Smooth muscle cell (in vitro differentiated cells): ENCODE measurements around the gene MYOCOS. TPM values are rescaled to one million over a fixed set of nuclear protein-coding genes. Genes with fewer than 3 reads are reported as not detected.

Experiments
- DNase-seq: peaks from one replicate; lab custom pipeline; 2025; ENCODE audit not compliant: unreplicated experiment; lab: John Stamatoyannopoulos, UW
- H2AFZ ChIP-seq: fragments of 200-600 bp; sonication (generic); 2 replicates; pipeline ENCODE4 v1.6.0; 2016; ENCODE audit warnings: antibody characterized with exemption, low read depth, mild to moderate bottlenecking
- H3F3A ChIP-seq: fragments of 200-600 bp; sonication (generic); 2 replicates; pipeline ENCODE4 v1.6.0; 2017; ENCODE audit warnings: antibody characterized with exemption, low read depth
- H3K27ac ChIP-seq: fragments of 200-600 bp; sonication (generic); 2 replicates; pipeline ENCODE4 v1.5.1; 2016; ENCODE audit warnings: low read depth, mild to moderate bottlenecking
- H3K27me3 ChIP-seq: fragments of 200-600 bp; sonication (generic); 2 replicates; pipeline ENCODE4 v1.6.1; 2016; ENCODE audit warnings: low read depth, mild to moderate bottlenecking
- H3K36me3 ChIP-seq: fragments of 200-600 bp; sonication (generic); 2 replicates; pipeline ENCODE4 v1.5.1; 2016; ENCODE audit warnings: low read depth
- H3K4me1 ChIP-seq: fragments of 200-600 bp; sonication (generic); 2 replicates; pipeline ENCODE4 v1.5.1; 2016; ENCODE audit warnings: low read depth
- H3K4me2 ChIP-seq: fragments of 200-600 bp; sonication (generic); 2 replicates; pipeline ENCODE4 v1.6.0; 2016; ENCODE audit warnings: mild to moderate bottlenecking
- H3K4me3 ChIP-seq: fragments of 200-600 bp; sonication (generic); 2 replicates; pipeline ENCODE4 v1.5.1; 2016; ENCODE audit warnings: mild to moderate bottlenecking
- H3K79me2 ChIP-seq: fragments of 200-600 bp; sonication (generic); 2 replicates; pipeline ENCODE4 v1.6.0; 2016; ENCODE audit warnings: low read depth, mild to moderate bottlenecking
- H3K9ac ChIP-seq: fragments of 200-600 bp; sonication (generic); 2 replicates; pipeline ENCODE4 v1.6.0; 2016; ENCODE audit warnings: low read depth
- H3K9me3 ChIP-seq: fragments of 200-600 bp; sonication (generic); replicated peaks from 2 replicates; pipeline ENCODE4 v1.5.1; 2016; ENCODE audit warnings: low read depth
- H4K20me1 ChIP-seq: fragments of 200-600 bp; sonication (generic); 2 replicates; pipeline ENCODE4 v1.6.0; 2016; ENCODE audit warnings: low read depth
- CTCF ChIP-seq: fragments of 200-600 bp; sonication (generic); IDR thresholded peaks from 2 replicates; pipeline ENCODE4 v1.5.1; 2017; ENCODE audit warnings: borderline replicate concordance, mild to moderate bottlenecking, antibody characterized with exemption; ENCODE audit not compliant: insufficient read depth, poor library complexity, severe bottlenecking
- WGBS: methylation state at CpG from one replicate; pipeline ENCODE4 v1.1.7; 2016; ENCODE audit warnings: low lambda C conversion rate; 5-methylcytosine and 5-hydroxymethylcytosine counted together
- polyA plus RNA-seq: library from polyadenylated mRNA; unstranded; fragments of >200 nt; fragmentation: Nextera tagmentation; extraction: Ambion mirVana; gene quantifications from 2 replicates; pipeline ENCODE4 v1.2.1, GENCODE V29; 2016
- total RNA-seq: library from RNA; depleted of rRNA; stranded (reverse); fragments of >200 nt; gene quantifications from 2 replicates; pipeline ENCODE4 v1.2.3, GENCODE V29; 2014

The MYOCOS gene
- total and polyA plus RNA-seq, 2 experiments from 2014 or later: not detected

- Histone ChIP-seq H3K27me3 (no peaks in the 10 kb centered on the region), H2AFZ (no peak overlapping the region), H3F3A (peaks cover 5% of the 10 kb centered on the region), H4K20me1 (peaks cover 3% of the 10 kb centered on the region), H3K4me2 (no peak overlapping the region), H3K4me1 (no peaks in the 10 kb centered on the region), H3K9me3 (no peaks in the 10 kb centered on the region), H3K36me3 (peaks cover 28% of the 10 kb centered on the region), H3K27ac (peak overlapping the region; percentile 68), H3K9ac (peak overlapping the region; percentile 13), H3K4me3 (no peak overlapping the region), H3K79me2 (no peaks in the 10 kb centered on the region)
- no peak for DNase-seq
- 54% methylated on average over 1 of the region's 1 CpG for WGBS
- TF ChIP-seq CTCF: no peak
Observed at GRCh38 chr1:171590022-171590421, 32.0 kb upstream of the MYOCOS start.

GRCh38 chr1:171595324-171595723, 26.7 kb upstream of the MYOCOS start:
- Histone ChIP-seq H3K4me2 (no peak overlapping the region), H3K27me3 (no peaks in the 10 kb centered on the region), H3K4me1 (no peaks in the 10 kb centered on the region), H3K9ac (no peak overlapping the region), H3F3A (peaks cover under 1% of the 10 kb centered on the region), H2AFZ (no peak overlapping the region), H3K27ac (peak overlapping the region; percentile 9), H3K36me3 (peaks cover 27% of the 10 kb centered on the region), H3K9me3 (no peaks in the 10 kb centered on the region), H3K79me2 (no peaks in the 10 kb centered on the region), H4K20me1 (no peaks in the 10 kb centered on the region), H3K4me3 (no peak overlapping the region)
- DNase-seq: no peak
- 74% methylated on average over 1 of the region's 1 CpG for WGBS
- TF ChIP-seq CTCF: no peak

GRCh38 chr1:171596119-171596518, 25.9 kb upstream of the MYOCOS start:
- Histone ChIP-seq H3K4me3 (no peak overlapping the region), H3K27me3 (no peaks in the 10 kb centered on the region), H4K20me1 (no peaks in the 10 kb centered on the region), H3K4me2 (no peak overlapping the region), H3K9me3 (no peaks in the 10 kb centered on the region), H3K79me2 (no peaks in the 10 kb centered on the region), H3K4me1 (no peaks in the 10 kb centered on the region), H3F3A (no peaks in the 10 kb centered on the region), H3K9ac (no peak overlapping the region), H3K36me3 (peaks cover 19% of the 10 kb centered on the region), H2AFZ (no peak overlapping the region), H3K27ac (no peak overlapping the region)
- WGBS: 95% methylated on average over 1 of the region's 1 CpG
- TF ChIP-seq CTCF: no peak
- DNase-seq: no peak

GRCh38 chr1:171596705-171597104, 25.3 kb upstream of the MYOCOS start:
- Histone ChIP-seq H3K9me3 (no peaks in the 10 kb centered on the region), H3K36me3 (peaks cover 13% of the 10 kb centered on the region), H3K9ac (no peak overlapping the region), H3K4me1 (no peaks in the 10 kb centered on the region), H4K20me1 (no peaks in the 10 kb centered on the region), H2AFZ (no peak overlapping the region), H3K4me2 (no peak overlapping the region), H3K27me3 (no peaks in the 10 kb centered on the region), H3K4me3 (no peak overlapping the region), H3F3A (no peaks in the 10 kb centered on the region), H3K27ac (no peak overlapping the region), H3K79me2 (no peaks in the 10 kb centered on the region)
- DNase-seq: no peak
- 100% methylated on average over 2 of the region's 2 CpGs for WGBS
- TF ChIP-seq CTCF: no peak
